NCI-H526 (cell line): Measurements from ENCODE around the gene MYO1H.
"Not testable (repeated sequence)": the region's sequence is repeated elsewhere in the genome, so short reads cannot be mapped to it uniquely, and the experiment has no call there.

Experiments used
- DNase-seq, 2 experiments: peaks; one replicate each; lab custom pipeline; 2025; lab: John Stamatoyannopoulos, UW

Gene MYO1H

DNA sequence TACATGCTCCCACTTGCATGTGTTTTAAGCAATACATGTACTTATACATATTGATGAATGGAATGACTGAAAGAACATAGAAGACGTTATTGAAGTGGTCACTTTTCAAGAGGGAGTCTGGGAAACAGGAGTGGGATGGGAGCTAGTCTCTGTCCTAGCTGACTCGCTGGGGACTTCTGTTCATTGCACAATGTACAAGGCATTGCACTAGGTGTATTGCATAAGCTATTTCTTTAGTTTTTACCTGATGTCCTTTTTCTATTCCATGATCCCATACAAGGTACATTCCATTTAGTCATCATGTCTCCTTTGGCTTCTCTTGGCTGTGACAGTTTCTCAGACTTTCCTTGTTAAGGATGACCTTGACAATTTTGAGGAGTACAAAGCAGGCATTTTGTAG lies 4.0 kb upstream of the MYO1H start:
- no peak for DNase-seq

- DNase-seq, result no peak
Observed at GRCh38 chr12:109345428-109345827, 2.3 kb upstream of the MYO1H start.

- DNase-seq, result no peak
Observed at GRCh38 chr12:109346920-109347319, 780 bp upstream of the MYO1H start.

- no peak for DNase-seq
Observed at GRCh38 chr12:109352184-109352583, 4.5 kb downstream of the MYO1H start.

DNA sequence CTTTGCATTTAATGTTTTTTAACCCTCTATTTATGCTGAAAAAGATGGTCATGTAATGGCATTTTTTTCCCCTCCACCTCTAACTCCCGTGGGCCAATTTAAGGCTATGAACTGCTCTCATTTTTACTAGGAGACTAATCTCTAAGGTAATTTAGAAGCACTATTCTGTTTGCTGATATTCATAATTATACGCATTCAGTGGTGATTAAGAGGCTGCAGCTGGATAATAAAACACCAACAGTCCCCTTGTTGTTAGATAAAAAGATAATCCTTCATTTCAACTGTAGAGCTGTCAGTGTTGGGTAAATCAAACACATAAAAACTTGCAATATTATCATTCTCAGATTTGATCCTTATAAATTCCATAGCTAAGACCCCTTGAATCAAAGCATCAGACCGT lies 8.9 kb downstream of the MYO1H start:
- DNase-seq, result peak; percentile 72

DNA sequence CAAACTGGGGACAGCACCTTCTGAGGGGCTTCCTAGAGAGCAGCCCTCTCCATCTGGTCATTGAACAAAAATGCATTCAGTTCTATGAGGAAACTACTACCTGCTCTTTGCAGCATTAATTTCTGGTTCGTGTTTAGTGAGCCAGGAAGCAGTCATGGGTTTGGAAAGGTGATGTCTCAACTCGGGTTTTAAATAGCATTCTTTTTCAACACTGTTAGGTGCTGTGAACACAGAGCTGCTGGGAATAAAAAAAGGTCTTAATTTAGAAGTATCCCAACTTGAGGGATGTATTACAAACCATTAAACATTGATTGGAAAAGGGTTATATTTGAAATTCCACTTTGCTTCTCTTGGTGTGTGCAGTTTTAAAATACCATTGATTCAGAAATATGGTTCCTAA lies 9.3 kb downstream of the MYO1H start:
- peak in 1 of 2 experiments; percentile 58 for DNase-seq

- DNase-seq, result no peak
Observed at GRCh38 chr12:109358154-109358869, 10.6 kb downstream of the MYO1H start.

- DNase-seq, result no peak
Observed at GRCh38 chr12:109359131-109359690, 11.5 kb downstream of the MYO1H start.

- no peak for DNase-seq
Observed at GRCh38 chr12:109369831-109370230, 22.1 kb downstream of the MYO1H start.

- peak in 1 of 2 experiments; percentile 22 for DNase-seq
Observed at GRCh38 chr12:109377139-109377685, 29.5 kb downstream of the MYO1H start.

DNA sequence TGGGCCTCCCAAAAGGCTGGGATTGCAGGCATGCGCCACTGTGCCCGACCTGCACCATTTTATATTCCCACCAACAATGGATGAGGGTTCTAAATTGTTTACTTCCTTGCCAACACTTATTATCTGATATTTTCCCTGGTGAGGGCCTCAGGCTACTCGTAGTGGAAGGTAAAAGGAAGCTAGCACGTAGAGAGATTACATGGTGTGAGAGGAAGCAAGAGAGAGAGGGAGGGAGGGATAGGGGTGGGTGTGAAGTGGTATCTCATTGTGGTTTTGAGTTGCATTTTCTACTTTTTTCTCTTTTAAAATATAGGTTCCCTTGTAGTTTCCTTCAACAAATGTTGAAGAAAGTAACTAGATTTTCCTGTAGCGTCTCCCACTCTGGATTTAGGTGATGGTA lies 30.9 kb downstream of the MYO1H start:
- DNase-seq, result no peak

- no peak for DNase-seq
Observed at GRCh38 chr12:109382031-109382430, 34.3 kb downstream of the MYO1H start.

DNA sequence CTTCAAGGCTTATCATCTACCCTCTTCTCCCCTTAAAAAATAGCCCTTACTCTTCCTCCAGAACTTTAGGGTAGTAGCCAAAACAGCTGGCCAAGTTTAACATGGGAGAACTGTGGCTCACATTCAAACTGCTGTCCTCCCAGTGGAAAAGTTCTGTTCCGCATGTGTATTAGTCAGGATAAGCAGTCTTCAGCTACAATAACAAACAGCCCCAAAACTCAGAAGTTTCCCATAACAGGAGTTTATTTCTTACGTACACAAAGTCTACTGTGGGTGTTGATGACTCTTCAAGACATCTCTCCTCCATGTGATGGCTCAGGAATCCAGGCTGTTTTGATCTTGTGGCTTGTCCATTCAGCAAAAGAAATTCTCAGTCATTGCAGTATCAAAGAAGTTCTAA lies 35.5 kb downstream of the MYO1H start:
- DNase-seq, result no peak

DNA sequence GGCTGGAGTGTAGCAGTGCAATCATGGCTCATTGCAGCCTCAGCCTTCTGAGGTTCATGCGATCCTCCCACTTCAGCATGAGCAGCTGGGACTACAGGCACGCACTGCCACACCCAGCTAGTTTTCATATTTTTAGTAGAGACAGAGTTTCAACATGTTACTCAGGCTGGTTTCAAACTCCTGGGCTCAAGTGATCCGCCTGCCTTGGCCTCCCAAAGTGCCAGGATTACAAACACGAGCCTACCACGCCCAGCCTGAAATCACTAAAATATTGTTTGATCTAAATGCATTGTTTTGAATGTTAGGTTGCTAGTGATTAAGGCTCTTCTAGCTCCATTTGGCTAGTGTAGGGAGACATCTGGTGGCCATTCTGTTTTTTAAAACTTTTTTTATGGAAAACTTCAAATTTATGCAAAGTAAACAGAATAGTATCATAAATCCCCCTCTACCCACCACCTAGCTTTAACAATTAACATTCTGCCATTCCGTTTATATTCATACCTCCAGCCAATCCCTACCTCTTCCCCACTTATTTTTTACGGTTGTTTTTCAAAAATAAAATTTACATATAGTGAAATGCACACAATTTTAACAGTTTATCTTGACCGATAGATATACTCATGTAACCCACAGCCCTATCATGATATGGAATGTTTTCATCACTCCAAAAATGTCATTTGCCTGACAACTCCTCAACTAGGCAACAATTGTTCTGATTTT lies 37.8 kb downstream of the MYO1H start:
- DNase-seq, result peak; percentile 31 to 58

- DNase-seq, result no peak
Observed at GRCh38 chr12:109386059-109386433, 38.3 kb downstream of the MYO1H start.

GRCh38 chr12:109387425-109388166 lies 39.9 kb downstream of the MYO1H start:
- DNase-seq, result peak; percentile 30 to 81

DNA sequence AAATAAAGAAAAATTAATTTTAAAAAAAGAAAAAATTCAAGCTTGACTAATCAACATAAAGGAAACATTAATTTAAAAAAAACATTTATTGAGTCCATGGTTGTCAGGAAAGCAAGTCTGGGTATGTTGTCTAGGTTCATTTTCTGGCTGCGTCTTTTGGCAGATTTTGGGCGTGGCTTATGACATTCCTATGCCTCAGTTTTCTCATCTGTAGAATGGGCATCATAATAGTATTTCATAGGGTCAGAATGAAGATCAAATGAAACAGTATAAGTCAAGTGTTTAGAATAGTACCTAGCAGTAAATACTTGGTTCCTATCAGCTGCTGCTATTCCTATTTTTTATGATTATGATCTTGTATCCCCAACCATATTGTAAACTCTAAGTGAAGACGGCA lies 40.5 kb downstream of the MYO1H start:
- DNase-seq, result no peak

DNA sequence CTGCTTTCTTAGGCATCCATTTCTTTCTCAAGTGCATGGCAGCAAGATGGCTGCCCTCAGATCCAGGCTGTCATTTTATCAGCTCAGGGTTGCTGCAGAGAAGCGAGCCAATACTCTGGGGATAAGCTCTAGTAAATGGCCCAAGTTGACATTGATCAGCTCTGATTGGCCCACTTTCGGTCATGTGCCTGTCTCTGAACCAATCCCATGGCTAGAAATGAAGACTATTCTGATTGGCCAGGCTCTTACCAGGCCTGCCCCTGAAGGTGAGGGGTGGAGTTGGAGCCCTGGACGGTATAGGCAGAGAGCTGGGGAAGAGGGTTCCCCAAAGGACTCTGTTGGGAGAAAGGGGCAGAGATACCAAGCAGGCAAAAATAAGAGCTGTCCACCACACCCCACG lies 41.4 kb downstream of the MYO1H start:
- peak in 1 of 2 experiments; percentile 8 for DNase-seq

DNA sequence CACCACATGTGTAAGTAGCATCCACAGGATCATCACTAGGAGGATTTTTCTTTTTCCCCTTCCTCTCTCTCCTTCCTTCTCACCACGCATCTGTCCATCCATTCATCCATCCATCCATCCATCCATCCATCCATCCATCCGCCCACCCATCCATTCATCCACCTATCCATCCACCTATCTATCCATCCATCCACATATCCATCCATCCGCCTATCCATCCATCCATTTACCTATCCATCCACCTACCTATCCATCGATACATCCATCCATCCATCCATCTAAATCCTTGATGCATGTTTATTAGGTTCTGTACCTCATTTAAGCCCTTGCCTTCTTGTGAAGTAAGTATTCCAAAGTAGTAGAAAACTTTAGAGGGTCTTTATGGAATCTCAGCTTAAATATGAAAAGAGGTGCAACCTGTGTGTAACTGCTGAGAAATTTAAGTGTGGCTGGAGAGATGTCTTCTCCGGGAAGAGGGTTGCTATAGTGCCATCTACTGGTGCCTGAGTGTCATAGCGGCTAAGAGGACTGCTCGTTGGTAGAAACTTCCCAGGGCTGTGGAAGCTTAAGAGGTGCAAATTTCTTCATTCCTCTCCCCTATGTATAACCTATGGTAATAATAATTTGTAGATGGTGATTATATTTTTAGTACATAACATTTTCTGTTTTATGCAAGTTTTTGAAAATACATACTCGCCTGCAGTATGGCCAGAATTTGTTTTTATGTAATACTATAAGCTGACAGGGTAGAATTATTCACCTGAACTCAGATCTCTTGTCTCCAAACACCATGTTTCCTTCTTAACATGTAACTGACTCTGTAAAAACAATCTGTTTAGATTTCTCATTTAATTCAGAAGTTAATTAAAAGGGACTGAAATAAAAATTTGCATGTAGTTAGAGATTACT lies 46.0 kb downstream of the MYO1H start:
- peak in 1 of 2 experiments; percentile 64 for DNase-seq

DNA sequence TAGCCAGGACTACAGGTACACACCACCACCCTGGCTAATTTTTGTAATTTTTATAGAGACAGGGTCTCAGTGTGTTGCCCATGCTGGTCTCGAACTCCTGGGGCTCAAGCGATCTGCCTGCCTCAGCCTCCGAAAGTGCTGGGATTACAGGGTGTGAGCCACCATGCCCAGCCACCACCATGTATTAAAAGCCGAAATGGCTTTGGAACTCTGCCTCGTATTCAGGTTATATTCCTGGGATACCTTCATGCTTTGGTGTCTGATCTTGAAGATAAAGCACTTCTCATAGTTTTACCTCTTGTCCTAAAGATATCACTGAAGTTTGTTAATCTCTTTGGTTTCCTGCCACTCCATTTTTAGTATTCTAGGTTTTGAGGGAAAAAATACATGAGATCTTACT lies 47.2 kb downstream of the MYO1H start:
- DNase-seq, result no peak

DNA sequence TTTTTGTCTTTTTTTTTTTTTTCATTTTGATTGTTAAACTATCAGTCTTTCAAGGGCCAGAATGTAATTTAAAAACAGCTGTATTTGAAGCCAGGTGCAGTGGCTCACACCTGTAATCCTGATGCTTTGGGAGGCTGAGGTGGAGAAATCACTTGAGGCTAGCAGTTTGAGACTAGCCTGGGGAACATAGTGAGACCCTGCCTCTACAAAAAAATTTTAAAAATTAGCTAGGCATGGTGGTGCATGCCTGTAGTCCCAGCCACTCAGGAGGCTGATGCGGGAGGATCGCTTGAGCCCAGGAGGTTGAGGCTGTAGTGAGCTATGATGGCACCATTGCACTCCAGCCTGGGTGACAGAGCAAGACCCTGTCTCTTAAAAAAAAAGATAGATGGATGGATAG lies 57.1 kb downstream of the MYO1H start:
- not testable (repeated sequence) for DNase-seq
